Measurements from ENCODE around the gene B4GALNT3.
"Not testable (repeated sequence)": the region's sequence is repeated elsewhere in the genome, so short reads cannot be mapped to it uniquely, and the experiment has no call there.

DNA sequence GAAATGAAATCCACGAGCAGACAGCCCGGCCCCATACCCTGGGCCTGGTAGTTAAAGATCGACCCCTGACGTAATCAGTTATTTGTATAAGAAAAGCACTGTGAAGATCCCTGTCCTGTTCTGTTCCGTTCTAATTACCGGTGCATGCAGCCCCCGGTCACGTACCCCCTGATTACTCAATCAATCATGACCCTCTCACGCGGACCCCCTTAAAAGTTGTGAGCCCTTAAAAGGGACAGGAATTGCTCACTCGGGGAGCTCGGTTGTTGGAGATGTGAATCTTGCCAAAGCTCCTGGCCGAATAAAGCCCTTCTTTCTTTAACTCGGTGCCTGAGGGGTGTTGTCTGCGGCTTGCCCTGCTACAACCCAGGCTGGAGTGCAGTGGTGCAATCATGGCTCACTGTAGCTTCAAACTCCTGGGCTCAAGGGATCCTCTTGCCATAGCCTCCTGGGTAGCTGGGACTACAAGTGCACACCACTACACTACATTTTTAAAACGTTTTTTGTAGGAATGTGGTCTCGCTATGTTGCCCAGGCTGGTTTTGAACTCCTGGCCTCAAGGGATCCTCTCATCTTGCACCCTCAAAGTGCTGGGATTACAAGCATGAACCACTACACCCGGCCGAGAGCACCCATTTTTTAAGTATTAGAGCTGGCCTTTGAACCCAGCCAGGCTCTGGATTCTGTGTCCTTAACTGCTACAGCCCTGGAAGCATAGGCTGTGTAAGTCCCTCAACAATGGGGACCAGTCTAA, 118.4 kb downstream of the B4GALNT3 start:
- TF ChIP-seq, protein P1, sequence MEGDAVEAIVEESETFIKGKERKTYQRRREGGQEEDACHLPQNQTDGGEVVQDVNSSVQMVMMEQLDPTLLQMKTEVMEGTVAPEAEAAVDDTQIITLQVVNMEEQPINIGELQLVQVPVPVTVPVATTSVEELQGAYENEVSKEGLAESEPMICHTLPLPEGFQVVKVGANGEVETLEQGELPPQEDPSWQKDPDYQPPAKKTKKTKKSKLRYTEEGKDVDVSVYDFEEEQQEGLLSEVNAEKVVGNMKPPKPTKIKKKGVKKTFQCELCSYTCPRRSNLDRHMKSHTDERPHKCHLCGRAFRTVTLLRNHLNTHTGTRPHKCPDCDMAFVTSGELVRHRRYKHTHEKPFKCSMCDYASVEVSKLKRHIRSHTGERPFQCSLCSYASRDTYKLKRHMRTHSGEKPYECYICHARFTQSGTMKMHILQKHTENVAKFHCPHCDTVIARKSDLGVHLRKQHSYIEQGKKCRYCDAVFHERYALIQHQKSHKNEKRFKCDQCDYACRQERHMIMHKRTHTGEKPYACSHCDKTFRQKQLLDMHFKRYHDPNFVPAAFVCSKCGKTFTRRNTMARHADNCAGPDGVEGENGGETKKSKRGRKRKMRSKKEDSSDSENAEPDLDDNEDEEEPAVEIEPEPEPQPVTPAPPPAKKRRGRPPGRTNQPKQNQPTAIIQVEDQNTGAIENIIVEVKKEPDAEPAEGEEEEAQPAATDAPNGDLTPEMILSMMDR (IDR thresholded peaks at IDR 0.05) = not testable (repeated sequence)
- not testable (repeated sequence) for TF ChIP-seq POLR2A (IDR thresholded peaks at IDR 0.05)
